ENCODE data around the gene EIF2S1.

DNA sequence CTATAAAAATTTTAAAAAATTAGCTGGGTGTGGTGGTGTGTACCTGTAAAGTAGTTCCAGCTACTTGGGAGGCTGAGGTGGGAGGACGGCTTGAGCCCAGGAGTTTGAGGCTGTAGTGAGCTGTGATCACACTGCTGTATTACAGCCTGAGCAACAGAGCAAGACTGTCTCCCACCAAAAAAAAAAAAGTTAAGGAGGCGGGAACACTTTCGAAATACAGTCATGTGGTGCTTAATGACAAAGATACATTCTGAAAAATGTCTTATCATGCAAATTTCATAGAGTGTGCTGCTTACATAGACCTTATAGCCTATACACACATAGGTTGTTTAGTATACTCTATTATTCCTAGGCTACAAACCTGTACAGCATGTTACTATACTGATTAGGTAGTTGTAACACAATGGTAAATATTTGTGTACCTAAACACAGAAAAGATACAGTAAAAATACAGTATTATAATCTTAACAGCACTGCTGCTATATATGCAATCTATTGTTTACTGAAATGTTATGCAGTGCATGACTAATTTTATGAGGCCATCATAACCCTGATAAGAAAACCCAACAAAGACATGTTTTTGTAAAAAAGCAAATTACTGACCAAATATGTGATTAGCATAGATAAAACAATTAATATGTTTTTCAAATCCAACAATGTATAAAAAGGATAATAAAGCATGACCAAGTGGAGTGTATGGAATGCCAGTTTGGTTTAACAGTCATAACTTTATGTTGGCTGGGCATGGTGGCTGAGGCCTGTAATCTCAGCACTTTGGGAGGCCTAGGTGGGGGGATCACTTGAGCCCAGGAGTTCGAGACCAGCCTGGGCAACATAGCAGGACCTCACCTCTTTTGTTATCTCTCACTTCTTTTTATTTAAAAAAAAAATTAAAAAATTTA, 11.4 kb downstream of the EIF2S1 start:
- TF ChIP-seq CTCF (conservative IDR thresholded peaks at IDR 0.05; ENCODE audit: low read depth, low read length) (no peak), EZH2 (IDR thresholded peaks at IDR 0.05; ENCODE audit: low read length, unreplicated experiment) (no peak)
